ENCODE data around the gene PPEF1.
"Not testable (repeated sequence)": the region's sequence is repeated elsewhere in the genome, so short reads cannot be mapped to it uniquely, and the experiment has no call there.

The PPEF1 gene

DNA sequence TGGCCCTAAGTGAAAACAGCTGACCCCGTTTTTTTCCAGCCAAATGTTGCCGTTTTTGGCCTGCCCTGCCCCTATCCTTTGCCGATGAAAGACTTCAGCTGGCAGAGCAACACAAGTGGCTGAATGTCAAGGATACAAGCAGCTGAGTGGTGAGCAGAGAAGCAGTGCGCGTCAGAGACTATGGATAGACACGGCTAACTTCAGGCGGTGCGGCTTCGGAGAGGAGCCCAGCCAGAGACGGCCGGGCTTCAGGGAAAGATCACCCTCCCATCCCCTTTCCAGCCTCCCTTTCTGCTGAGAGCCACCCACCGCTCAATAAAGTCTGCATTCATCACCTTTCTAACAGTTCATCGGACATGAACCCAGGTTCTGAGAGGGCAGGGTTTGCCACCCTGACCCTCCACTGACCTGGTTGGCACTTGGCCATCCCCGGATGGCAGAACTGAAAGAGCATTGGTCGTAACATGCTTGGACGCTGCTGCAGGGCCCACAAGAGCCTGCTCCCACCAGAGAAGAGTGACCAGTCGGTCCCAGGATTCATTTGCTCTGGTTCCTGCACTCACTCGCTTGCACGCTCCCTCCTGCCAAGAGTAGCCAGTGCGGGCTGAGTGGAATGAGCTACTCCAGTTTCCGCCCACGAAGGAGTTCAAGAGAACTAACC, 125.8 kb downstream of the PPEF1 start:
- H3K4me3 ChIP-seq (ENCODE audit: low read length): peak overlapping the region; percentile 20; the same call in 1 of the 2 replicates
- TF ChIP-seq CTCF (conservative IDR thresholded peaks at IDR 0.05; ENCODE audit: low read length): no peak
- peak; percentile 20 for DNase-seq (ENCODE audit: low read depth)

DNA sequence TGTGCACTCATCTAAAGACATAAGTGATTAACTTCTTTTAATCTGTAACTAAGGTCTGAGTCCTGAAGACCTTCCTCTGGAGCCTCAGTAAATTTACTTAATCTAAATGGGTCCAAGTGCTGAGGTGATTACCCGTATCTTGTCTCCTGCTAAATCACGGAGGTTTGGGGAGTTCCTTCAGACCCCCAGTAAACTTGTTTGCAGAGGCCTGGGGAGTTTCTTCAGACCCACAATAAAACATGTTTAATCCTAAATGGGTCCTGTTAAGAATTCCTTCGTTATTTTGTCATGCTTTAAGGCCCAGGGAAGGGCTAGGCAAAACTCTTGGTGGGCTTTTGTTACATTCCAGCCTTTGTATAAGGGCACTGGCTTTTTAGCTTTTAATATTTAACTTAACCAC, 140.5 kb downstream of the PPEF1 start:
- not testable (repeated sequence) for DNase-seq (ENCODE audit: low read depth); H3K4me3 ChIP-seq (ENCODE audit: low read length)

GRCh38 chrX:18855919-18856644, 148.6 kb downstream of the PPEF1 start:
- H3K4me3 ChIP-seq (ENCODE audit: low read length): no peak overlapping the region
- no peak for TF ChIP-seq CTCF (conservative IDR thresholded peaks at IDR 0.05; ENCODE audit: low read length)
- DNase-seq (ENCODE audit: low read depth): peak; percentile 21

DNA sequence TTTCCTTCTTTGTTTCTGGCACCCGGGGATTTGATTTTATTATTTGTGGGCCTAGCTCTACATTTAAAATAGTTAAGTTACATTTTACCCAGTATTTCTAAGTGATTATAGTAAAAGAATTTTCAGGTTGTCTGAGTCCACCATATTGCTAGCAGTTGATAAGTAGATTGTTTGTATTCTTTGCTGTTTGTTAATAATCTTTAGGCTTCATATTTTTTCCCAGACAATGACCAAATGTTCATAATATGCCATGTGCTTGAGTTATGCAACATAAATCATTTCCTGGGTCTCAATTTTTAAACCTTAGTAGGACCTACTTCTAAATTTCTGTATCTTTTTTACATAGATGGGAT, 149.2 kb downstream of the PPEF1 start:
- DNase-seq (ENCODE audit: low read depth): no peak
- no peak overlapping the region for H3K4me3 ChIP-seq (ENCODE audit: low read length)
- no peak for TF ChIP-seq CTCF (conservative IDR thresholded peaks at IDR 0.05; ENCODE audit: low read length)

DNA sequence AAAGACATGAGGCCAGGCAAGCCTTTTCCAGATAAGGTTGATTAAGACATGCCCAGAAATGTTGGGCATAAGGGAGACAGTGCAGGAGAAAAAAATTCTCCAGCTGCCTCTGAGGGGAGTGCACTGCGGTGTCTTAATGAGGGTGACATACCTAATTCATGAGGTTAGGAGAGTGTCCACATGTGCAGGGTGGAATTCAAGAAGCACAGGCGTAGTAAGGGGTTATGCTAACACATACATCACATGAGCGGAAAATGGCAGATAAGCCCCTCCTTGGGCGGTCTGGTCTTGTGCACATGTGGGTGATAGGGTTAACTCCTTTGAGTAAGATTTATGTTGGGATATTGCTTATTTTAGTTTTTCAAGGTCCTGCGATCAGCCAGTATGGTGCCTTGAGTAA, 154.1 kb downstream of the PPEF1 start:
- H3K4me3 ChIP-seq (ENCODE audit: low read length): no peak overlapping the region
- DNase-seq (ENCODE audit: low read depth): no peak
- no peak for TF ChIP-seq CTCF (conservative IDR thresholded peaks at IDR 0.05; ENCODE audit: low read length)

DNA sequence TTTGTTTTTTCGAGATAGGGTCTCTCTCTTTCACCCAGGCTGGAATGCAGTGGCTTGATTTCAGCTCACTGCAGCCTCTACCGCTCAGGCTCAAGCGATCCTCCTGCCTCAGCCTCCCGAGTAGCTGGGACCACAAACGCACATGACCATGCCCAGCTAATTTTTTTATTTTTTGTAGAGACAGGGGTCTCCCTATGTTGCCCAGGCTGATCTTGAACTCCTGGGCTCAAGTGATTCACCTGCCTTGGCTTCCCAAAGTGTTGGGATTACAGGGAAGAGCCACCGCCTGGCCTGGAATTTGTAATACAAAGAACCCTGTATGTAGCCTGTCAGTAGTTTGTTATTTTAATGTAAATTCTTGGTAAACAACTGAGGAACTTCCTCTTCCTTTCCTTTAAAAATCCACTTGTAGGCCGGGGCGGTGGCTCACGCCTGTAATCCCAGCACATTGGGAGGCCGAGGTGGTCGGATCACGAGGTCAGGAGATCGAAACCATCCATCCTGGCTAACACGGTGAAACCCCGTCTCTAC, 157.0 kb downstream of the PPEF1 start:
- no peak for TF ChIP-seq CTCF (conservative IDR thresholded peaks at IDR 0.05; ENCODE audit: low read length)
- no peak overlapping the region for H3K4me3 ChIP-seq (ENCODE audit: low read length)
- DNase-seq (ENCODE audit: low read depth): no peak

DNA sequence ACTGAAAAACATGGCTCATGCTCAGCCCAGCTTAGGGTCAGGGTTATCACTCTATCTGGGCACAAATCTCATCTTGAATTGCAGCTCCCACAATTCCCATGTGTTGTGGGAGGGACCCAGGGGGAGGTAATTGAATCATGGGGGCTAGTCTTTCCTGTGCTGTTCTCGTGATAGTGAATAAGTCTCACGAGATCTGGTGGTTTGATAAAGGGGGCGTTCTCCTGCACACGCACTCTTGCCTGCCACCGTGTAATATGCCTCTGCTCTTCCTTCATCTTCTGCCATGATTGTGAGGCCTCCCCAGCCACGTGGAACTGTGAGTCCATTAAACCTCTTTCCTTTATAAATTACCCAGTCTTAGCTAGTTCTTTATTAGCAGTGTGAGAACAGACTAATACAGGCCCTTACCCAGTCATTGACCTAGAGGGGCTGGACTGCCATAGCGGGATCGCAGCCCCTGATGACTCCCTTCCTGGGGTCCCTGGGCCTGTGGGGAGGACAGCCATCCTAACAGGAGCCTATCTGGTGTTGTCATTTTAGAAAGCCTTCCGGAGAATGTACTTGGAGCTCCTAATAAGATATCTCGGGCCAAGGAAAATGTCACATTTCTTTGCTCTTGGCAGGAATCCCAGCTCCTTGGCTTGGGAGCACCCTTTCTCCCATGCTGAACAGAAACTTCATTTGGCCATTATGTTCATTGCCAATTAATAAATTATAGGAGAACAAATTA, 163.9 kb downstream of the PPEF1 start:
- DNase-seq (ENCODE audit: low read depth): no peak
- H3K4me3 ChIP-seq (ENCODE audit: low read length): no peak overlapping the region

More for the DNA sequence above, 163.9 kb downstream of the PPEF1 start:
- TF ChIP-seq CTCF (conservative IDR thresholded peaks at IDR 0.05; ENCODE audit: low read length): no peak

Data from AG10803 (cell line).